ENCODE results near the gene LIPG. TPM values are rescaled to one million over a fixed set of nuclear protein-coding genes. Genes with fewer than 3 reads are reported as not detected.

The LIPG gene
- total RNA-seq, 1 experiment from 2014 or later, result 0.11 TPM

- no peak for DNase-seq (ENCODE audit: low read depth)
Measured at GRCh38 chr18:49546278-49546677, 15.6 kb upstream of the LIPG start.

GRCh38 chr18:49546719-49547273 lies 15.1 kb upstream of the LIPG start:
- no peak for DNase-seq (ENCODE audit: low read depth)

- DNase-seq (ENCODE audit: low read depth), result no peak
Measured at GRCh38 chr18:49547701-49548100, 14.2 kb upstream of the LIPG start.

DNA sequence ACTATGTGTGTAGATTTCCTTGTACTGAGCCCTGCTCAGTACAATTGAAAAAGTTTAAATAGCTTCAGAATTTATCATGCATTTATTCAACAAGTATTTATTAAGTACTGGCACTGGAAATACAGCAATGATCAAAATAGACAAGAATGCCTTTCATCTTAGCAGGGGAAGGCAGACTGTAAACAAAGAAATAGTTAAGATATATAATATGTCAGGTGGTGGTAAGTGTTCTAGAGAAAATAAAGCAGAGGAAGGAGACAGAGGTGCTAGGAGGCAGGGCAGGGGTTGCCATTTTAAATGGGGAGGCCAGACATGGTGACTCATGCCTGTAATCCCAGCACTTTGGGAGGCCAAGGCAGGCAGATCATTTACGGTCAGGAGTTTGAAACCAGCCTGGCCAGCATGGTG lies 13.6 kb upstream of the LIPG start:
- no peak for DNase-seq (ENCODE audit: low read depth)

- DNase-seq (ENCODE audit: low read depth), result no peak
Measured at GRCh38 chr18:49550621-49551339, 11.1 kb upstream of the LIPG start.

DNA sequence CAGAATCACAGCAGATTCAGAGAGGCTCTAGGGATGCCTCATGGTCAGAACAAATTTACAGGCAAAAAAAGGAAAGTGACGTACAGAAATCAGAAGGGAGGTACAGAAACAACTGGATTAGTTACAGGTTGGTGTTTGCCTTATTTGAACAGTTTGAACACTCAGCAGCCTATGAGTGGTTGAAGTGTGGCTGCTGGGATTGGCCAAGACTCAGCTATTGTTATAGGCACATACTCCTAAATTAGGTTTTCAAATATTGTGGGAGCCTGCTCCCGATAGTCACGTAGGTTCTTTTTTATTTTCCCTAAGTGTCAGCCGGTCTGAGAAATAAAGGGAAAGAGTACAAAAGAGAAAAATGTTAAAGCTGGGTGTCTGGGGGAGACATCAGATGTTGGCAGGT lies 8.9 kb upstream of the LIPG start:
- no peak for DNase-seq (ENCODE audit: low read depth)

- DNase-seq (ENCODE audit: low read depth), result no peak
Measured at GRCh38 chr18:49555641-49556040, 6.2 kb upstream of the LIPG start.

GRCh38 chr18:49558356-49558755 lies 3.5 kb upstream of the LIPG start:
- DNase-seq (ENCODE audit: low read depth), result no peak

GRCh38 chr18:49559326-49559931 lies 2.4 kb upstream of the LIPG start:
- peak; percentile 33 for DNase-seq (ENCODE audit: low read depth)

- DNase-seq (ENCODE audit: low read depth), result no peak
Measured at GRCh38 chr18:49560277-49560623, 1.6 kb upstream of the LIPG start.

- DNase-seq (ENCODE audit: low read depth), result no peak
Measured at GRCh38 chr18:49560624-49561288, 1.1 kb upstream of the LIPG start.

- DNase-seq (ENCODE audit: low read depth), result no peak
Measured at GRCh38 chr18:49562481-49563129, 748 bp downstream of the LIPG start.

- DNase-seq (ENCODE audit: low read depth), result no peak
Measured at GRCh38 chr18:49563130-49563540, 1.3 kb downstream of the LIPG start.

DNA sequence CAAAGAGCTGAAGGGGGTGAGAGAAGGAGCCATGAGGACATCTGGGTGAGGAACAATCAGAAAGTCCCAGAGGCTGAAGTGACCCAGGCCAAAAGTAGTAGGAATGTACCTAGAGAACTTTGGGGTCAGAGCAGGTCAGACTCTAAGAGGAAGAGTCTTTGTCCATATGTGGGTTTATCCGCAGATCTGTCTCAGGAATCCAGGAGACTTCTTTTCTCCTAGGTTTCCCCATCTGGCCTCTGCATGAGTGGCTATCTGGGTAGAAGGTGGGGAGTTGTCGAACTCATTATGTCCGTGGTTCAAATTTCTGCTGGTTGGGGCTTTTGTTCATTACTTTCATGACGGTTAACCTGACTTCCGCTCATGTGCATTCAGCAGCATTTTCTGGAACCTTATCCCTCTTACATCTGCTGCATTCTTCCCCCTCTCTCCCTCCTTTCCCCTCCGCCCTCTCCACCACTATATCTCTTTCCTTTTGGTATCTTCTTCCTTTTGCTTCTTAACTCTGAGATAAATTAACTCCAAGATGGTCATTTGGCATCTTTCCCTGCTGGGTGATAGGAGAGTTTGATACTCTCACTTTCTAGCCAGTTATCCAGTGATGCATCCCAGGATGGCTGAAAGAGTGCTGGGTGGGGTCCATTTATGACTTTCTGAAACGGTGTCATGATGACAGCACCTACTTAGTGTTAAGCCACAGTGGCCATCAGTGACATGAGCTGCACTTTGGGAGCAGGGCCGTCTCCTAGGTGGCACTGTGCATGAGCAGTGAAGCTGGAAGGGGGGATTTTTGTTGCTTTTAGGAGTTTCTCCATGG lies 2.1 kb downstream of the LIPG start:
- no peak for DNase-seq (ENCODE audit: low read depth)

DNA sequence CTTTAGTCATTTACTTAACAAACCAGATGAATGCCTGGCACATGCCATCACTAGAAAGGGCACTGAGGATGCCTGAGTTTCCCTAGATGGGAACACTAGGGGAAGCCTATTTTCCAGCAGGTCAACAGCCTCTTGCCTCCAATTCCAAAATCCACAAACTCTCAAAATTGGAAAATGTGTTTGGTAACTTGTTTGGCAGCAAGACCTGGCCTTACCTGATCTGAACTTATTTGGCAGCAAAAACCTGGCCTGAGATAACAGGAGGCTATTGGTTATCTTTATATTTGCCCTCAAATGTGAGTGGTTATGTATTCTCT lies 2.6 kb downstream of the LIPG start:
- DNase-seq (ENCODE audit: low read depth), result no peak

- no peak for DNase-seq (ENCODE audit: low read depth)
Measured at GRCh38 chr18:49565101-49565500, 3.2 kb downstream of the LIPG start.

DNA sequence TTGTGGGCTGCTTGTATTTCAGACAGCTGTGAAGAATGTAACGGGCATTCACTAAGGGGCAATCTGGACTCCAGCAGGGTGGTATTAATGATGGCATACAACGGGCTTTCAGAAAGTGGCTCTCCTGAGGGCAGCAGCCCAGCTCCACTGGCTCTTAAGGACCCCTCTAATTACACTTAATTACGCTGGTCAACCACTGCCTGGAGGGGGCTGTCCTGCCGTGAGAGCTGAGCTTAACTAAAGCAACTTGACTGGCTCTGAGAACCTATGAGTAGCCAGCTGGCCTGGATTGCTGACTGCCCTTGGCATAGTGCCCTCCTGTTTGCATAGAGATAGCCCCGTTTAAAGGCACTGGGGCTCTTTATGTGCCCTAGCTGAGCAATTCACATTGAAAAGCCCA lies 3.8 kb downstream of the LIPG start:
- peak; percentile 27 for DNase-seq (ENCODE audit: low read depth)

DNA sequence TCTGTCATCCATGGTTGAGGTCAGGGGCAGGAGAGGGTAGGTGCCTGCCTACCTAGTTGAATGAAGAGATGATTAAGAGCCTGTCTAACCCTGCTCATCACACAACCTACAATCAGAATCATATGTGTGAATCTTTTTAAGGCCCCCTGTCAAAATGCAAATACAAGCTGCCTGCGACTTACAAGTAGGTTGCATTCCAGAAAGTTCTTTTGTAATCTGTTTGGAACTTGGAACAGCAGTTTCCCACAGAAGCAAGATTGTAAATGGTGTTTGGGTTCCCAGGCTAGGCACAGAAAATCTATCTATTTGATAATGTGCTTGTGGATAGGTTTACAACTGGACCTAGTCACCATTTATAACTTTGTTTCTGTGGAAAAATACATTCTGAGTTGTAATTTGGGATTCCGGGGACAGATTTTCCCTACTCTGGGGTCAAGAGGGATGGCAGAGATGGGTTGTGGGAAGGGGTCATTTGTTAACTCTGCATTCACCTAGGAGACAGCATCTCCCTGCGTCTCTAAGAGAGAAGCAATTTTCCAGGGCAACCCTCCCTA lies 4.4 kb downstream of the LIPG start:
- DNase-seq (ENCODE audit: low read depth), result no peak

DNA sequence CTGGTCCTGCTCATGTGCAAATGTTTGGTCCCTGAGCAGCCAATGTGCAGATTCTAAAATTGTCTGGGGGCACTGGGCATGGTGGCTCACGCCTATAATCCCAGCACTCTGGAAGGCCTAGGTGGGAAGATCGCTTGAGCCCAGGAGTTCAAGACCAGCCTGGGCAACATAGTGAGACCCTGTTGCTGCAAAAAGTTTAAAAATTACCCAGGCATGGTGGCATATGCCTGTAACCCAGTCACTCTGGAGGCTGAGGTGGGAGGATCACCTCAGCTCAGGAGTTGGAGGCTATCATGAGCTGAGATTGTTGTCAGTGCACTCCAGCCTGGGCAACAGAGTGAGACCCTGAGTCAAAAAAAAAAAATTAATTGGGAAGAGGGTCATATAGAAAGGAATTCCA lies 5.1 kb downstream of the LIPG start:
- DNase-seq (ENCODE audit: low read depth), result no peak

DNA sequence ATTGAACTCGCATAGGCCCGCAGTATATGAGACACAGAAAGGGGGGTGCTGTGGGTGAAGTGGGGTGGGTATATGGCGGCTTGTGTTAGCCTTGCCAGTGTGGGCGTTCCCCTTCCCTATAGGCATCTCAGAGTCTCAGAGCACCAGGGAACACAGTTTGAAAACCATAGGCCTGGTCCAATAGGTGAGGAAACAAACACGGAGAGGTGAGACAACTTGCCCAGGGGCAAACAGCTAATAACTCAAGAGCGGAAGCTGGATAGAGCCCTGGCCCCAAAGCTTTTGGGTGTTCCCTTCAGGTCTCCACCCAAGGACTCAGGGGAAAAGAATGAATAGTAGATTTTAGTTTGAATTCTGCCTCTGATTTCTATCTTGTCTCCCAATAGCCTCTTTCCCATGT lies 7.9 kb downstream of the LIPG start:
- DNase-seq (ENCODE audit: low read depth), result no peak

DNA sequence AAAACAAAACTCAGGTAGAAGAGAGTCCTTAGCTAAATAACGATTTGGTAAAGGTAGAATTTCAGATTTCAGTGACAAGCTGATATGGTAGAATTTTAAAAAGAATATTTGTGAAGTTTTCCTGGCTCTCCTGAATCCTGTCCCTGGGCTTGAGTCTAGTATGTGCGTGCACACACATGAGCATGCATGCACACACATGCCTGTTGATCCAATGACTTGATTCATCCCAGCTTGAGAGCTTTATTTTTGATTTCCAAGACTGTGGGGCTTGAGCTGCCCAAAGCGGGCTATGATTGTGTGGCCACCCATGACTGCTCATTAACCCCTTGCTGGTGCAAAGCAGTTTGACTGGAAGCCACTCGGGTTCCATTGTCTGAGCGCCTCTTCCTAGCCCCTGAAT lies 9.0 kb downstream of the LIPG start:
- no peak for DNase-seq (ENCODE audit: low read depth)

Data from LHCN-M2 (cell line).